ENCODE measurements around the gene AADAC.

AADAC gene

DNA sequence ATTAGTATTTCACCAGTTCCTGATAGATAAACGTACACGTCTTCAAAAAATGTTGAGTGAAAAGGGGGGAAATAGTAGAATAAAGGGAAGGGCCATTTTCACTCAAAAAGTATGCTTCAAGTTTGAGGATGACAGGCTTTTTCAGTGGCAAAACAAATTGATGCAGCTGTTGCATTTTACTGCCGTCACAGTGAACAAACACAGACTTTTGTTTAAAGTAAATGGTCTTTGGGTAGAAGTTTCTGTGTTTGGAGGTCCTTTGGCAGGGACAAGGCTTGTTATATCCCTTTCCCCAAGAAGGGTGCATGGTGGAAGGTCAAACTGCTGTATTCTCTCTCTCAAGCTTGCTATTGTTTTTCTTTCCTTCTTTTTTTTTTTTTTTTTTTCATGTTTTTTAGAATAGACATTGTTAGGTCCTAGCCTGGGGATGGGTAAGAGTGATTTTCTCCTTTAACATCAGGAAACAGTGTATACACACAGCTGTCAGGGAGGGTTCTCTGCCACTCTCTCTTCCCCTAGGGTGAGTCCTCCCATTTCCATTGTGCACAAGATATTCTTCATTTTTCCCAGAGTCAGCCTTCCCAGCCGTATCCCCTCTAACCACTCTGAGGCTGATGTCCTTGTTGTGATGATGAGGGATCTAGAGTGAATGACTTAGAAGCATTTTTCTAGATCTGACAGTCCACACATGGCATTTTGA lies 52.9 kb downstream of the AADAC start:
- TF ChIP-seq FOXP2 (optimal IDR thresholded peaks at IDR 0.05; ENCODE audit: borderline replicate concordance, extremely low read depth, extremely low read length, insufficient read depth) (no peak), SIN3A (IDR thresholded peaks at IDR 0.05; ENCODE audit: borderline replicate concordance, insufficient read depth, low read length) (no peak), TAF1 (IDR thresholded peaks at IDR 0.05; ENCODE audit: borderline replicate concordance, insufficient read depth, low read length) (no peak), POLR2AphosphoS5 (IDR thresholded peaks at IDR 0.05; ENCODE audit: low read depth, low read length) (no peak)
- TF ChIP-seq, protein P1, sequence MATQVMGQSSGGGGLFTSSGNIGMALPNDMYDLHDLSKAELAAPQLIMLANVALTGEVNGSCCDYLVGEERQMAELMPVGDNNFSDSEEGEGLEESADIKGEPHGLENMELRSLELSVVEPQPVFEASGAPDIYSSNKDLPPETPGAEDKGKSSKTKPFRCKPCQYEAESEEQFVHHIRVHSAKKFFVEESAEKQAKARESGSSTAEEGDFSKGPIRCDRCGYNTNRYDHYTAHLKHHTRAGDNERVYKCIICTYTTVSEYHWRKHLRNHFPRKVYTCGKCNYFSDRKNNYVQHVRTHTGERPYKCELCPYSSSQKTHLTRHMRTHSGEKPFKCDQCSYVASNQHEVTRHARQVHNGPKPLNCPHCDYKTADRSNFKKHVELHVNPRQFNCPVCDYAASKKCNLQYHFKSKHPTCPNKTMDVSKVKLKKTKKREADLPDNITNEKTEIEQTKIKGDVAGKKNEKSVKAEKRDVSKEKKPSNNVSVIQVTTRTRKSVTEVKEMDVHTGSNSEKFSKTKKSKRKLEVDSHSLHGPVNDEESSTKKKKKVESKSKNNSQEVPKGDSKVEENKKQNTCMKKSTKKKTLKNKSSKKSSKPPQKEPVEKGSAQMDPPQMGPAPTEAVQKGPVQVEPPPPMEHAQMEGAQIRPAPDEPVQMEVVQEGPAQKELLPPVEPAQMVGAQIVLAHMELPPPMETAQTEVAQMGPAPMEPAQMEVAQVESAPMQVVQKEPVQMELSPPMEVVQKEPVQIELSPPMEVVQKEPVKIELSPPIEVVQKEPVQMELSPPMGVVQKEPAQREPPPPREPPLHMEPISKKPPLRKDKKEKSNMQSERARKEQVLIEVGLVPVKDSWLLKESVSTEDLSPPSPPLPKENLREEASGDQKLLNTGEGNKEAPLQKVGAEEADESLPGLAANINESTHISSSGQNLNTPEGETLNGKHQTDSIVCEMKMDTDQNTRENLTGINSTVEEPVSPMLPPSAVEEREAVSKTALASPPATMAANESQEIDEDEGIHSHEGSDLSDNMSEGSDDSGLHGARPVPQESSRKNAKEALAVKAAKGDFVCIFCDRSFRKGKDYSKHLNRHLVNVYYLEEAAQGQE (IDR thresholded peaks at IDR 0.05; ENCODE audit: insufficient read depth in 1 of 2, low read depth in 2 of 2, low read length in 2 of 2): no peak

- TF ChIP-seq SIN3A (IDR thresholded peaks at IDR 0.05; ENCODE audit: borderline replicate concordance, insufficient read depth, low read length): no peak
- TF ChIP-seq POLR2AphosphoS5 (IDR thresholded peaks at IDR 0.05; ENCODE audit: low read depth, low read length): no peak
- TF ChIP-seq TAF1 (IDR thresholded peaks at IDR 0.05; ENCODE audit: borderline replicate concordance, insufficient read depth, low read length): no peak
Observed at GRCh38 chr3:151867666-151868065, 53.8 kb downstream of the AADAC start.

DNA sequence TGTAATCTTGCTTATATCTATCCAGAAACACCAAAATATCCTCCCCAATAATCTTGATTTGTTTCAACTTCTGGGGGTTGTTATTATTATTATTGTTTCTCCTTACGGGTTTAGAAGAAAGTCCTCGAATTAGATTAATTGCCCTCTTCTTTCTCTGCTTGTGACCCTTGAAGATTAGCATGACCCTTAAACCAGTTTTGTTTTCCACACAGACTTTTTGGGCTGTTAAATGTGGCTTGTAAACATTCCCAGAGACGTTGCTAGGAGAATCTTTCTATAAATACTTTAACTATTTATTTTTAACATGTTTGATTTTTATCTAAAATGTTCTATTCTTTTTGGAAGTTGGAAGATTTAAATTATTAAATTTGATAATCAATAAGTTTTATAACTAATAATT lies 55.3 kb downstream of the AADAC start:
- TF ChIP-seq, protein P1 (IDR thresholded peaks at IDR 0.05; ENCODE audit: insufficient read depth in 1 of 2, low read depth in 2 of 2, low read length in 2 of 2): no peak
- TF ChIP-seq POLR2AphosphoS5 (IDR thresholded peaks at IDR 0.05; ENCODE audit: low read depth, low read length): no peak
- TF ChIP-seq FOXP2 (optimal IDR thresholded peaks at IDR 0.05; ENCODE audit: borderline replicate concordance, extremely low read depth, extremely low read length, insufficient read depth): no peak
- TF ChIP-seq SIN3A (IDR thresholded peaks at IDR 0.05; ENCODE audit: borderline replicate concordance, insufficient read depth, low read length): no peak
- TF ChIP-seq TAF1 (IDR thresholded peaks at IDR 0.05; ENCODE audit: borderline replicate concordance, insufficient read depth, low read length): no peak

GRCh38 chr3:151871639-151872468 lies 57.9 kb downstream of the AADAC start:
- no peak for TF ChIP-seq FOXP2 (optimal IDR thresholded peaks at IDR 0.05; ENCODE audit: borderline replicate concordance, extremely low read depth, extremely low read length, insufficient read depth)
- TF ChIP-seq SIN3A (IDR thresholded peaks at IDR 0.05; ENCODE audit: borderline replicate concordance, insufficient read depth, low read length): no peak
- no peak for TF ChIP-seq TAF1 (IDR thresholded peaks at IDR 0.05; ENCODE audit: borderline replicate concordance, insufficient read depth, low read length)
- TF ChIP-seq, protein P1 (IDR thresholded peaks at IDR 0.05; ENCODE audit: insufficient read depth in 1 of 2, low read depth in 2 of 2, low read length in 2 of 2): no peak
- TF ChIP-seq POLR2AphosphoS5 (IDR thresholded peaks at IDR 0.05; ENCODE audit: low read depth, low read length): no peak

DNA sequence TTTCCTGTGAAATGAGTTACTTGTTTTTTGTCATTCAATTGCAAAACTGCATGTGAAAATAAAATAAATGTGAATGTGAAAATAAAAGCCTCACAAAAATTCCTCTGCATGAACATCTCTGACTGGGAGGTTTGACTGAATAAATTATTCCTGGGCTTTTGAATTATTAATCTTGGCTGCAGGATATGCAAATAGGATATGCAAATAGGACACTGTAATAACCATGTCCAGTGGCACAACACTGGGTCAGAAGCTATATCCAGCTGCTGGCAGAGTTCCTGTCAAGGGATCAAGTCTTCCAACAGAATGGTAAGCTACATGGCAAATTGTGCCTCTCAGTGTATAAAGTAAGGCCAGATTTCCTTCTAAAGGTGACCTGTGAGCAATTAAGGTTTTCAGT lies 59.5 kb downstream of the AADAC start, which contains the start of gene SUCNR1:
Gene SUCNR1, plus strand, starts transcription at position 246 of the 400 bp plus-strand sequence. CDS start 6,250 bp downstream, outside the sequence.
- TF ChIP-seq TAF1 (IDR thresholded peaks at IDR 0.05; ENCODE audit: borderline replicate concordance, insufficient read depth, low read length): no peak
- TF ChIP-seq POLR2AphosphoS5 (IDR thresholded peaks at IDR 0.05; ENCODE audit: low read depth, low read length): no peak
- TF ChIP-seq, protein P1 (IDR thresholded peaks at IDR 0.05; ENCODE audit: insufficient read depth in 1 of 2, low read depth in 2 of 2, low read length in 2 of 2): no peak
- no peak for TF ChIP-seq SIN3A (IDR thresholded peaks at IDR 0.05; ENCODE audit: borderline replicate concordance, insufficient read depth, low read length)
- no peak for TF ChIP-seq FOXP2 (optimal IDR thresholded peaks at IDR 0.05; ENCODE audit: borderline replicate concordance, extremely low read depth, extremely low read length, insufficient read depth)
